K562 (cell line): ENCODE measurements around the gene COPRS. TPM values are rescaled to one million over a fixed set of nuclear protein-coding genes. Genes with fewer than 3 reads are reported as not detected.

Experiments
- ATAC-seq: fragments of 200-7000 bp; cut with Tn5 transposase; 3 replicates; pipeline ENCODE4 v1.9.1; 2020; ENCODE audit warnings: moderate library complexity
- BruUV-seq: library from RNA; stranded (reverse); fragments of 400-500 nt; replicated peaks from 2 replicates; lab custom pipeline; 2021; lab: Mats Ljungman, UMichigan
- CTCF ChIA-PET: fragments of 300-600 bp; formaldehyde crosslinking; extraction: SDS; loops from one replicate; lab custom pipeline; 2021; ENCODE audit warnings: low intra/inter-chr PET ratio; lab: Yijun Ruan, JAX
- POLR2A ChIA-PET: fragments of 300-600, 350-650 bp; sonication (Branson Sonifier 250); formaldehyde crosslinking; extraction: SDS; loops from one replicate; lab custom pipeline; 2021; ENCODE audit warnings: antibody characterized with exemption, inconsistent platforms; lab: Yijun Ruan, JAX
- DNase-seq, 4 experiments: peaks; one replicate each; pipeline versions ENCODE4 v3.0.0 to v3.0.0-alpha.2; 2011 to 2018; ENCODE audit warnings: low spot score in 3 of 4, mixed read lengths in 3 of 4; ENCODE audit errors: extremely low read depth in 1 of 4
- FAIRE-seq: peaks from 2 replicates; lab custom pipeline; 2011; peaks lifted over from hg19 to GRCh38; lab: Jason Lieb, UNC
- H2AFZ ChIP-seq: 2 replicates; pipeline ENCODE4 v1.6.0; 2011; ENCODE audit warnings: low read depth, low read length, control low read depth, inconsistent platforms
- H3K27ac ChIP-seq: fragments of 200-600 bp; 3 replicates; pipeline ENCODE4 v1.8.0; 2011; ENCODE audit warnings: low read depth, mild to moderate bottlenecking, control low read depth, inconsistent platforms, low read length, moderate library complexity, mixed read lengths; ENCODE audit errors: extremely low read depth
- H3K27me3 ChIP-seq, 2 experiments: fragments of 300-600 bp in 1 of 2; 2 replicates in 1 of 2; 3 replicates in 1 of 2; pipeline versions ENCODE4 v1.6.0 to v1.8.0; 2011; ENCODE audit warnings: inconsistent platforms in 2 of 2, low read length in 2 of 2, mild to moderate bottlenecking in 1 of 2, mixed read lengths in 1 of 2, moderate library complexity in 1 of 2; ENCODE audit not compliant: control insufficient read depth in 2 of 2, insufficient read depth in 2 of 2
- H3K36me3 ChIP-seq: fragments of 300-600 bp; 3 replicates; pipeline ENCODE4 v1.8.0; 2011; ENCODE audit warnings: mild to moderate bottlenecking, low read length, inconsistent platforms; ENCODE audit not compliant: control insufficient read depth, insufficient read depth
- H3K4me1 ChIP-seq, 2 experiments: fragments of 200-600 bp in 1 of 2; replicated peaks in 1 of 2; 2 replicates in 1 of 2; 3 replicates in 1 of 2; pipeline versions ENCODE4 v1.5.1 to v1.8.0; 2011; ENCODE audit warnings: inconsistent platforms in 2 of 2, low read length in 2 of 2, mild to moderate bottlenecking in 1 of 2, mixed read lengths in 1 of 2, moderate library complexity in 1 of 2; ENCODE audit not compliant: control insufficient read depth in 2 of 2, insufficient read depth in 2 of 2
- H3K4me2 ChIP-seq: 2 replicates; pipeline ENCODE4 v1.6.1; 2011; ENCODE audit warnings: low read length, control low read depth, inconsistent platforms, mixed read lengths; ENCODE audit not compliant: insufficient read depth
- H3K4me3 ChIP-seq: fragments of 200-600 bp; sonication (generic), shearing (Covaris generic); 2 replicates; pipeline ENCODE4 v1.5.1; 2016; ENCODE audit warnings: control low read depth, inconsistent platforms
- H3K79me2 ChIP-seq: fragments of 200-600 bp; 3 replicates; pipeline ENCODE4 v1.8.0; 2011; ENCODE audit warnings: low read length, inconsistent platforms; ENCODE audit not compliant: control insufficient read depth, insufficient read depth
- H3K9ac ChIP-seq, 2 experiments: 2 replicates each; pipeline versions ENCODE4 v1.6.0 to v1.6.1; 2011; ENCODE audit warnings: low read depth in 2 of 2, low read length in 2 of 2, control low read depth in 1 of 2, inconsistent platforms in 1 of 2, mild to moderate bottlenecking in 1 of 2, mixed read lengths in 1 of 2; ENCODE audit not compliant: insufficient read depth in 1 of 2
- H3K9me1 ChIP-seq: one replicate; pipeline ENCODE4 v1.6.0; 2011; ENCODE audit warnings: inconsistent platforms, mild to moderate bottlenecking, low read length, moderate library complexity; ENCODE audit not compliant: control insufficient read depth, insufficient read depth
- H3K9me3 ChIP-seq: replicated peaks from 2 replicates; pipeline ENCODE4 v1.5.1; 2011; ENCODE audit warnings: low read depth, low read length, inconsistent platforms; ENCODE audit not compliant: control insufficient read depth, insufficient read depth
- H4K20me1 ChIP-seq: replicated peaks from 2 replicates; pipeline ENCODE4 v1.6.1; 2011; ENCODE audit warnings: low read length, inconsistent platforms, mixed read lengths; ENCODE audit not compliant: control insufficient read depth, insufficient read depth
- DPF2 ChIP-seq: fragments of 450-650 bp; IDR thresholded peaks from 2 replicates; pipeline ENCODE4 v1.6.1; 2016
- GATA2 ChIP-seq: sonication (generic); formaldehyde crosslinking; IDR thresholded peaks from 2 replicates; pipeline ENCODE4 v1.4.0; 2020; ENCODE audit warnings: mild to moderate bottlenecking, missing genetic modification reagents
- SAFB2 ChIP-seq: fragments of 200-400 bp; formaldehyde crosslinking; IDR thresholded peaks from 2 replicates; pipeline ENCODE4 v1.6.1; 2018; ENCODE audit warnings: borderline replicate concordance, low read length, low read depth, moderate library complexity; ENCODE audit not compliant: severe bottlenecking
- TCF7L2 ChIP-seq: fragments of 150-350 bp; IDR thresholded peaks from 2 replicates; pipeline ENCODE4 v1.6.1; 2016; ENCODE audit warnings: low read depth, mild to moderate bottlenecking, low read length, moderate library complexity
- TGIF2 ChIP-seq: sonication (generic); formaldehyde crosslinking; IDR thresholded peaks from 2 replicates; pipeline ENCODE4 v1.8.1; 2022; ENCODE audit warnings: mild to moderate bottlenecking, missing genetic modification reagents, moderate library complexity
- WGBS: fragments of 100-300 bp; shearing (Covaris generic); methylation state at CpG from one replicate; pipeline ENCODE4 v1.1.6; 2016; ENCODE audit warnings: low coverage, mixed read lengths; ENCODE audit not compliant: insufficient coverage; ENCODE audit errors: missing lambda C conversion rate; 5-methylcytosine and 5-hydroxymethylcytosine counted together
- in situ Hi-C: fragments of 300-500 bp; cut with MboI; formaldehyde crosslinking; loops from 4 replicates; pipeline ENCODE4 v1.15.0; 2018; ENCODE audit warnings: inconsistent platforms, mixed read lengths
- intact Hi-C: fragments of 100-400 bp; cut with micrococcal nuclease; formaldehyde crosslinking; loops from 2 replicates; pipeline ENCODE4 v1.14.2; 2022
- polyA plus RNA-seq, 8 experiments: library from polyadenylated mRNA; depleted of rRNA in 4 of 8; stranded (reverse) in 5 of 8; unstranded in 3 of 8; fragments of >200 nt; fragmentation: Nextera tagmentation in 2 of 8; fragmentation: Illumina TruSeq in 1 of 8; extraction: Ambion mirVana in 2 of 8; extraction: Trizol in 1 of 8; gene quantifications; 2 replicates each; pipeline versions ENCODE4 v1.2.1 to v1.2.3, GENCODE V29; 2011 to 2014; ENCODE audit warnings: inconsistent platforms in 1 of 8, missing spikeins in 1 of 8
- total RNA-seq, 7 experiments: library from RNA; depleted of rRNA in 6 of 7; stranded (reverse); fragments of >200 nt in 6 of 7; fragmentation: Illumina TruSeq in 2 of 7; extraction: Trizol in 2 of 7; gene quantifications; 2 replicates each; pipeline versions ENCODE4 v1.2.1 to v1.2.3, GENCODE V29; 2011 to 2021; ENCODE audit warnings: low replicate concordance in 1 of 7
- TF ChIP-seq, protein P1 (sequence below): fragments of 450-650 bp; formaldehyde crosslinking; IDR thresholded peaks from 2 replicates; pipeline ENCODE4 v1.4.0; 2020; ENCODE audit warnings: mild to moderate bottlenecking, moderate library complexity
- TF ChIP-seq, protein P2 (sequence below): fragments of 250-450 bp; sonication (Bioruptor Pico); IDR thresholded peaks from 2 replicates; pipeline ENCODE4 v1.6.1; 2021; ENCODE audit warnings: mild to moderate bottlenecking

The COPRS gene
- total and polyA plus RNA-seq, 9 of the 15 experiments (the other 6 are each of a cell fraction or from before 2014, with no cell fraction given): 11.9 to 102 (median 60.5) TPM

DNA sequence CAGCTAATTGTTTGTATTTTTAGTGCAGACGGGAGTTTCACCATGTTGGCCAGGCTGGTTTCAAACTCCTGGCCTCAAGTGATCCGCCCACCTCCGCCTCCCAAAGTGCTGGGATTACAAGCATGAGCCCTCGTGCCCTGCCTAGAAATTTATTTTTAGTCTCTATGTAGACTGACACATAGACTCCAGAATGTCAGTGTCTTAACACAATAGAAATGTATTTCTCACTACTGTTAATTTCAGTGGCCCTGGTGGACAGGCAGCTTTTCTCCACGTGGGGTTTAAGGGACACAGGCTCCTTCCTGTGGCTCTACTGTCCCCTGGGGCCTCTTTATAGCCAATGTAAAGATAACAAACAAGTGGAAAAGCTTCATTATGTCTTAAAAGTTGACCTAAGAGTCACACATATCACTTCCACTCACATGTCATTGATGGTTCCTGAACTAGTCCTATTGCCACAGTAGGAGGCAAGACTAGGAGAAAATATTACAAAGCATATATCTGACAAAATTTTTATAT is 43.8 kb downstream of the COPRS start:
- H3K4me2 ChIP-seq: no peak overlapping the region
- intact Hi-C loops (no loop called here), in situ Hi-C loops (no loop called here)
- no peak overlapping the region for H3K9ac ChIP-seq
- ChIA-PET POLR2A (interaction anchor here (0.9 to 1.2 kb wide), 2 partner anchors 11 to 53 kb away, joined by 3 read pairs; no protein-coding TSS in a partner anchor), CTCF (no interaction called here)
- no peaks in the 10 kb centered on the region for H3K4me1 ChIP-seq
- H2AFZ ChIP-seq: no peak overlapping the region
- no peak overlapping the region for H3K4me3 ChIP-seq
- DNase-seq: no peak
- H3K27ac ChIP-seq: no peak overlapping the region
- TF ChIP-seq, protein P1, sequence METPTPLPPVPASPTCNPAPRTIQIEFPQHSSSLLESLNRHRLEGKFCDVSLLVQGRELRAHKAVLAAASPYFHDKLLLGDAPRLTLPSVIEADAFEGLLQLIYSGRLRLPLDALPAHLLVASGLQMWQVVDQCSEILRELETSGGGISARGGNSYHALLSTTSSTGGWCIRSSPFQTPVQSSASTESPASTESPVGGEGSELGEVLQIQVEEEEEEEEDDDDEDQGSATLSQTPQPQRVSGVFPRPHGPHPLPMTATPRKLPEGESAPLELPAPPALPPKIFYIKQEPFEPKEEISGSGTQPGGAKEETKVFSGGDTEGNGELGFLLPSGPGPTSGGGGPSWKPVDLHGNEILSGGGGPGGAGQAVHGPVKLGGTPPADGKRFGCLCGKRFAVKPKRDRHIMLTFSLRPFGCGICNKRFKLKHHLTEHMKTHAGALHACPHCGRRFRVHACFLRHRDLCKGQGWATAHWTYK (CRISPR knock-in tag): no peak
- TF ChIP-seq TCF7L2 (no peak), GATA2 (CRISPR knock-in tag) (no peak), DPF2 (no peak), TGIF2 (CRISPR knock-in tag) (no peak), SAFB2 (no peak)
- TF ChIP-seq, protein P2, sequence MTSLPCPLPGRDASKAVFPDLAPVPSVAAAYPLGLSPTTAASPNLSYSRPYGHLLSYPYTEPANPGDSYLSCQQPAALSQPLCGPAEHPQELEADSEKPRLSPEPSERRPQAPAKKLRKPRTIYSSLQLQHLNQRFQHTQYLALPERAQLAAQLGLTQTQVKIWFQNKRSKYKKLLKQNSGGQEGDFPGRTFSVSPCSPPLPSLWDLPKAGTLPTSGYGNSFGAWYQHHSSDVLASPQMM (CRISPR knock-in tag): no peak
- no TSS peak for BruUV-seq
- no peaks in the 10 kb centered on the region for H4K20me1 ChIP-seq
- H3K36me3 ChIP-seq: no peaks in the 10 kb centered on the region
- no peak for ATAC-seq
- FAIRE-seq: no peak
- H3K9me3 ChIP-seq: no peaks in the 10 kb centered on the region
- no peaks in the 10 kb centered on the region for H3K79me2 ChIP-seq
- no peaks in the 10 kb centered on the region for H3K9me1 ChIP-seq
- peaks cover 0 to 4% of the 10 kb centered on the region in 2 experiments; a peak in 3 of 5 replicates for H3K27me3 ChIP-seq
- WGBS: 1% methylated on average over 5 of the region's 5 CpGs
